ENCODE measurements around the gene CELA1. TPM values are rescaled to one million over a fixed set of nuclear protein-coding genes. Genes with fewer than 3 reads are reported as not detected.

Gene CELA1
- polyA plus RNA-seq, 1 donor from 2014 or later: not detected

GRCh38 chr12:51389302-51389999, 43.0 kb upstream of the CELA1 start:
- Histone ChIP-seq H3K27me3 (ENCODE audit: insufficient read depth, low read depth, low read length) (peaks cover 52% of the 10 kb centered on the region), H3K79me2 (replicated peaks; ENCODE audit: insufficient read depth, low read length) (no peaks in the 10 kb centered on the region), H3K36me3 (ENCODE audit: insufficient read depth, low read length) (no peaks in the 10 kb centered on the region), H3F3A (ENCODE audit: insufficient read depth, low read length, poor library complexity, severe bottlenecking) (no peaks in the 10 kb centered on the region), H4K20me1 (ENCODE audit: insufficient read depth) (no peaks in the 10 kb centered on the region), H2AFZ (ENCODE audit: low read depth, low read length) (no peak overlapping the region), H3K9ac (ENCODE audit: low read length) (no peak overlapping the region), H3K9me3 (ENCODE audit: low read length) (no peaks in the 10 kb centered on the region), H3K4me2 (ENCODE audit: low read length) (no peak overlapping the region), H3K27ac (ENCODE audit: low read length) (no peak overlapping the region), H3K9me2 (ENCODE audit: insufficient read depth, low read length) (no peaks in the 10 kb centered on the region), H3K4me3 (ENCODE audit: low read length) (no peak overlapping the region)
- no peak for TF ChIP-seq SMC3 (conservative IDR thresholded peaks at IDR 0.05; ENCODE audit: poor library complexity)
- no peak for TF ChIP-seq EP300 (conservative IDR thresholded peaks at IDR 0.05; ENCODE audit: poor library complexity, severe bottlenecking)
- TF ChIP-seq TAF1 (IDR thresholded peaks at IDR 0.05; ENCODE audit: low read depth): no peak
- no peak for TF ChIP-seq MXI1 (conservative IDR thresholded peaks at IDR 0.05; ENCODE audit: poor library complexity, severe bottlenecking)
- no peak for TF ChIP-seq RAD21 (conservative IDR thresholded peaks at IDR 0.05)
- no peak for TF ChIP-seq POLR2AphosphoS5 (IDR thresholded peaks at IDR 0.05)
- TF ChIP-seq CTCF (IDR thresholded peaks at IDR 0.05; ENCODE audit: poor library complexity, severe bottlenecking): no peak
- TF ChIP-seq REST (IDR thresholded peaks at IDR 0.05; ENCODE audit: borderline replicate concordance): no peak
- no peak for TF ChIP-seq EZH2 (IDR thresholded peaks at IDR 0.05; ENCODE audit: borderline replicate concordance, insufficient read depth, low read length, poor library complexity, severe bottlenecking)

GRCh38 chr12:51388846-51389245, 42.4 kb upstream of the CELA1 start:
- H3F3A ChIP-seq (ENCODE audit: insufficient read depth, low read length, poor library complexity, severe bottlenecking): no peaks in the 10 kb centered on the region
- no peaks in the 10 kb centered on the region for H4K20me1 ChIP-seq (ENCODE audit: insufficient read depth)
- no peaks in the 10 kb centered on the region for H3K9me3 ChIP-seq (ENCODE audit: low read length)
- no peak overlapping the region for H2AFZ ChIP-seq (ENCODE audit: low read depth, low read length)
- H3K9me2 ChIP-seq (ENCODE audit: insufficient read depth, low read length): no peaks in the 10 kb centered on the region
- H3K36me3 ChIP-seq (ENCODE audit: insufficient read depth, low read length): no peaks in the 10 kb centered on the region
- no peak for TF ChIP-seq SMC3 (conservative IDR thresholded peaks at IDR 0.05; ENCODE audit: poor library complexity)
- TF ChIP-seq EZH2 (IDR thresholded peaks at IDR 0.05; ENCODE audit: borderline replicate concordance, insufficient read depth, low read length, poor library complexity, severe bottlenecking): no peak
- no peak for TF ChIP-seq TAF1 (IDR thresholded peaks at IDR 0.05; ENCODE audit: low read depth)
- TF ChIP-seq RAD21 (conservative IDR thresholded peaks at IDR 0.05): no peak
- TF ChIP-seq POLR2AphosphoS5 (IDR thresholded peaks at IDR 0.05): no peak
- H3K9ac ChIP-seq (ENCODE audit: low read length): no peak overlapping the region
- no peak overlapping the region for H3K27ac ChIP-seq (ENCODE audit: low read length)
- peaks cover 46% of the 10 kb centered on the region for H3K27me3 ChIP-seq (ENCODE audit: insufficient read depth, low read depth, low read length)
- no peak overlapping the region for H3K4me3 ChIP-seq (ENCODE audit: low read length)
- H3K79me2 ChIP-seq (replicated peaks; ENCODE audit: insufficient read depth, low read length): no peaks in the 10 kb centered on the region
- H3K4me2 ChIP-seq (ENCODE audit: low read length): no peak overlapping the region
